Measurements from ENCODE around the gene KRTAP2-2.

DNA sequence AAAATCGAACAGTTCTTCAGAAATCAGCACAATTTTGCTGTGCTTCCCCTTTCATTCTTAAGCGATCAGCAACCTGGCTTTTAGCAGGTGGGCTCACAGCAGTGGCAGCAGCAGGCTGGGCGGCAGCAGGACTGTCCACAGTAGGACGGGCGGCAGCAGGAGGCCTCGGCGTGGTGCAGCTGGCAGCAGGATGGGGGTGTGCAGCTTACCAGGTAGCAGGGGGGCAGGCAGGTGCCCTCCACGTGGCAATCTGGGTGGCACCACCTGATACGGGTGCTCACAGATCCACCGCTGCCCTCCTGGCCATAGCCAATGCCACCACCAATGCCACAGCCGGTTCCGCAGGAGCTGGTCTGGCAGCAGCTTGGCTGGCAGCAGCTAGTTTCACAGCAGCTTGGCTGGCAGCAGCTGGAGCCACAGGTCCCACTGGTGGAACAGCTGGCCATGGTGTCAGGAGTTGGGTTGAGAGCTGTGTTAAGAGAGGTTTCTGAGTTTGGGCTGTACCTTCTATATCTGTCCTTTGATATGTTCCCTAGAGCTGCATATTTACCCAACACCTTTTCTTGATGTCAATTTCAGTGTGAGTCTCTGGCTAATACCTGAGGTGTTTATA is 25.3 kb downstream of the KRTAP2-2 start, which contains the start of gene KRTAP1-4:
- TF ChIP-seq, protein P1, sequence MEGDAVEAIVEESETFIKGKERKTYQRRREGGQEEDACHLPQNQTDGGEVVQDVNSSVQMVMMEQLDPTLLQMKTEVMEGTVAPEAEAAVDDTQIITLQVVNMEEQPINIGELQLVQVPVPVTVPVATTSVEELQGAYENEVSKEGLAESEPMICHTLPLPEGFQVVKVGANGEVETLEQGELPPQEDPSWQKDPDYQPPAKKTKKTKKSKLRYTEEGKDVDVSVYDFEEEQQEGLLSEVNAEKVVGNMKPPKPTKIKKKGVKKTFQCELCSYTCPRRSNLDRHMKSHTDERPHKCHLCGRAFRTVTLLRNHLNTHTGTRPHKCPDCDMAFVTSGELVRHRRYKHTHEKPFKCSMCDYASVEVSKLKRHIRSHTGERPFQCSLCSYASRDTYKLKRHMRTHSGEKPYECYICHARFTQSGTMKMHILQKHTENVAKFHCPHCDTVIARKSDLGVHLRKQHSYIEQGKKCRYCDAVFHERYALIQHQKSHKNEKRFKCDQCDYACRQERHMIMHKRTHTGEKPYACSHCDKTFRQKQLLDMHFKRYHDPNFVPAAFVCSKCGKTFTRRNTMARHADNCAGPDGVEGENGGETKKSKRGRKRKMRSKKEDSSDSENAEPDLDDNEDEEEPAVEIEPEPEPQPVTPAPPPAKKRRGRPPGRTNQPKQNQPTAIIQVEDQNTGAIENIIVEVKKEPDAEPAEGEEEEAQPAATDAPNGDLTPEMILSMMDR (conservative IDR thresholded peaks at IDR 0.05; ENCODE audit: low read length): no peak
- TF ChIP-seq EZH2phosphoT487 (IDR thresholded peaks at IDR 0.05; ENCODE audit: borderline replicate concordance): no peak

Measured in Loucy (cell line).